Measurements from ENCODE around the gene IL6ST.

The IL6ST gene

GRCh38 chr5:55917402-55918086, 77.2 kb downstream of the IL6ST start:
- no peak for DNase-seq

GRCh38 chr5:55916986-55917385, 77.8 kb downstream of the IL6ST start:
- no peak for DNase-seq

DNA sequence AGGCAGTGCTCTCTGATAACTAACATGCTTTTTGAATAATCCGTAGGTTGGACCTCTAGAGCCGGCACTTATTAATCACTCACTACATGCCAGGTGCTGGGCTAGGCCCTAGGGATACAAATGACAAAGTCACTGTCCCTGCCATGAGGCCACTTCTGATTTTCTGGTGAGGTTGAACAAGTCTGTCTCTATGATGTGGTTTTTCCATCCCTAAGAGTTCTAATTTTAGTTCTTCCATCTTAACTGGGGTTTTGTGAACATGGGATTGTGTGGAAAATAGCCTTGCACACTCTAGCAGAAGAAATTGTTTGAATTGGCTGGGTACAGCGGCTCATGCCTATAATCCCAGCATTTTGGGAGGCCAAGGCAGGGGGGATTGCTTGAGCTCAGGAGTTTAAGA, 79.0 kb downstream of the IL6ST start:
- DNase-seq = no peak

GRCh38 chr5:55914971-55915370, 79.8 kb downstream of the IL6ST start:
- DNase-seq = no peak

DNA sequence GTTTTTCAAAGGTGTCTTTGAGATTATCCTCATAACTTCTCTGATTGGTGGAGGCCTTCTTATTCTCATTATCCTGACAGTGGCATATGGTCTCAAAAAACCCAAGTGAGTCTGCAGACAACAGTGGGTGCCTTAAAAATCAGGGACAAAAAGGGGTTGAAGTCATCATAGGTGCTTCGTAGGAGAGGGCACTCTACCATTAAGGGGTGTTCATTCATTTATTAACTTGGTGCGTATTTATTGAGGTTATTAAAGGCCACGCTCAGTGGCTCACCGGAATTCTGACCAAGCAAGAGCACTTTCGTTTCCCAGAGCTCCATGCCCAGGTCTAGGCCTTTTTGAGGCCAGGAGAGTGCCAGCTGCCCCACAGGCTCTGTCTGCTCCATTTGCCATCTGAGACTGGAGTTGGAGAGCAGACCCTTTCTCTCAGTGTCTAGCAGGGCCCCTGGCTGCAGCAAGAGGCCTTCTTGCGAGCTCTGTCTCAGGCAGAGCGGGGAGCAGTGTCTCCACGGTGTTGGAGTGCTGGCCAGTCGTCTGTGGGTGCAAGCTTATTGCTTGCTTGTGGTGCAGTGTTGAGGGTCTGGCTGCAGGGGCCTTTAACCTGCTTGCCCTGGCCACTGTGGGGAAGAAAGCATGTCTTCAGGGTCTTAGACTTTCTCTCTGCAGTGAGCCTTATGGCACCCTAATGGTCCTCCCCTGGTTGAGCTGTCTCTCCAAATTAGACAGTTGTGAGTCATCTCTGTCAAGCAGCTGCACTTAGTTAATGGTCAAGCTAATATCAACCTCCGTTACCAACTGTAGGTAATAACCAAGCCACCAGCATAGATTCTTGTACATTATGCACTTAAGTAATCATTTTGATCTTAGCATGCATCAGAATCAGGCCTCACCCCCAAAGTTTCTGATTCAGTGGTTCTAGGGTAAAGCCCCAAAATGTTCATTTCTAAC, 81.0 kb downstream of the IL6ST start:
- no peak for DNase-seq

GRCh38 chr5:55911784-55912653, 82.7 kb downstream of the IL6ST start:
- DNase-seq = no peak

DNA sequence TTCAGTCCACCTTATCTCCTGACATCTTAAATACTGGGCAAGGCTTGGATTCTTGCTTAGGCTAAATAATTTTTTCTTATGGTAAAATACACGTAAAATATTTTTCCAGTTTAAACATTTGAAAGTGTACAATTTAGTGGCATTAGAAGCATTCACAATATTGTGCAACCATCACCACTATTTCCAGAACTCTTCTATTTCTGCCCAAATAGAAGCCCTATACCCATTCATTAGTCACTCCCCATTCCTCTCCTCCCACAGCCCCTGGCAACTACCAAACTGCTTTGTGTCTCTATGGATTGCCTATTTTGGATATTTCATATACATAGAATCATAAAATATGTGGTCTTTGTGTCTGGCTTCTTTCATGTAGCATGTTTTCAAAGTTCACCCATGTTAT, 86.0 kb downstream of the IL6ST start:
- DNase-seq = no peak

DNA sequence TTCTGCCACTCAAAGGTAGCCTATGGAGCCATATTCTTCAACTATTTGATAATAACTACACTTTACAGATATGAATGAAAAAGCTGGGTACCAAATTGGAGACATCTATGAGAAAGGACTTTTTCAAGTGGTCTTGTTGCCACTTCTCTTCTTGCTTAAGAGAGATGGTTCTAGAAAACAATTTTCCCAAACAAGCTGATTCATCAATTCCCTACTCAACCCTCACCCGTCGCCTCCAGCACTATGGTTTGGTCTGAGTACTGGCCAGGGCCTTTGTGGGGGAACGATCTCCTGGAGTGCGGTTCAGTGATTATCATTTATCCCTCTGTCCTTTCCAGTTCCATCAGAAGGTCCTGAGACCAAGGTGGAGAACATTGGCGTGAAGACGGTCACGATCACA, 86.8 kb downstream of the IL6ST start:
- no peak for DNase-seq

- no peak for DNase-seq
Observed at GRCh38 chr5:55905251-55905650, 89.5 kb downstream of the IL6ST start.

DNA sequence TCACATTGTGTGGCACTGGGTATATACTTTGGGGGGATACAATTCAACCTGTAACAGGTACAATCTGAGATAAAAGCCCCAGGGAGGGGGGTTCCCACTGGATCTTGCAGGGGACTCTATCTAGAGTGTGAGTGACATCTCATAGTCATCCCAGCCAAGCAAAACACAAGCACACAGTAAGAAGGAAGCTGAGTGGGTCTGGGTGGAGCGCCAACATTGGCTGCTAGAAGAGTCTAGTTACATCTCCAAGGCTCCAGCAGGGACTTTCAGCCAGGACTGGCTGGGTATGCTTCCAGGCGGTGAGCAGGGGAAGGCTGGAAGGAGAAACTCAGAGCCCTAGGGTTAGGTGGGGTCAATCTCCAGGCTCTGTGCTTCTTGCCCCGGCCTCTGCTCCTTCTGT, 90.6 kb downstream of the IL6ST start:
- DNase-seq = no peak

DNA sequence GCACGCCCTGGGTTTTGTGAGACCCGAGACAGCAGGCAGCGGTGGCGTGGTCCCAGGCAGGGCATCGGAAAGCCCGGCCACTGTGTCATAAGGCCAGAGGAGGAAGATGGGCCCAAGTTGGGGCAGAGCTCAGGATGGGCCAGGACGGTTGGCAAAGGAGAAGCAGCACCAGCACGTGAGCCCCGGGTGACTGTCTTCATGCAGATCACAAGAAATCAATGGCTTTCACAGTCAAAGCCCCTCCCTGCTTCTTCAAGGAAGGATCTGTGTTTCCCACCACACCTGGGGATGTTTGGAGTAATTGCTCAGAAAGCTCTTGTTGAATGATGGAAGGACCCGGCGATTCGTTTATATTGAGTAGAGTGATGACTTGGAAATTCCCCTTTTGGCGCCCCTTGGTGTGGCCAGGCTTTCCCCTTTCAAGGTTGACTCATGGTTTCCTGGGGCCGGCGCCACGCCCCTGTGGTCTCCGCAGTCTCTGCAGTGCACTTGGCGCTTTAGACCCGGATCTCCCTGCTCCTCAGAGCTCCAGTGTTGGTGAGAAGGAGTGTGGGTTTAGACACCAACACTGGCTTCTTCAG, 91.6 kb downstream of the IL6ST start:
- no peak for DNase-seq

DNA sequence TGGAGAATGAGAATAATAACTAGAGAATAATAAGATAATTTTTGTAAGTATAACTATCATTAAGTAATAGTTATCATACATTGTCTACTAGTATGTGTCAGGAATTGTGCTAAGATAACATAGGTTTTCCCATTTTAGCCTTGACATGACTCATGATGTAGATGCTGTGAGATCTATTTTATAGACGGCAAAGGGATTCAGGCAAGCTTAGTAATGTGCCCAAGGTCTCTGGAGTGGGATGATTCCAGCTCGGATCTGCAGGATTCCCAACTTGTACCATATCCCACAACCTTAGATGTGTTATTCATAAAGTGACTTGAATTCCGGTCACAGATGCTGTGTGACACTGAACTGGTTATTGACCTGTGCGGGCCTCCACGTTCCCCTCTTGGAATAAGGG, 92.1 kb downstream of the IL6ST start:
- DNase-seq = no peak

- DNase-seq = no peak
Observed at GRCh38 chr5:55900776-55901175, 94.0 kb downstream of the IL6ST start.

DNA sequence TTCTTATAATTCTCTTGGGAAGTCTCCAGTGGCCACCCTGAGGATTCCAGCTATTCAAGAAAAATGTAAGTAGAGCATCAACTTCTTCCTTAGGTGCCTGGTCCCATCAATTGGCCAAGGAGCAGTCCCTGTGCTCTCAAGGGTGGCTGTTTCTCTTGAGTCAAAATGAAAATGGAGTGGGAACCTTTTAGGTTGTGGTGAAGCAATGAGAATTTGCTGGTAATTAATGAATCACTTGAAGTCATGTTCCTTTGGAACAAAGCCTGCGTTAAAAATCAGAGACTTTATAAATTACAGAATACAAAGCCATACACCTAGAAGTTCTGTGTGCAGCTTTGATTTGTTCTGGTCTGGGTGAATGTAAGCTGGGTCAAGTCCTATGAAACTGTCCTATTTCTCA, 94.7 kb downstream of the IL6ST start:
- no peak for DNase-seq

DNA sequence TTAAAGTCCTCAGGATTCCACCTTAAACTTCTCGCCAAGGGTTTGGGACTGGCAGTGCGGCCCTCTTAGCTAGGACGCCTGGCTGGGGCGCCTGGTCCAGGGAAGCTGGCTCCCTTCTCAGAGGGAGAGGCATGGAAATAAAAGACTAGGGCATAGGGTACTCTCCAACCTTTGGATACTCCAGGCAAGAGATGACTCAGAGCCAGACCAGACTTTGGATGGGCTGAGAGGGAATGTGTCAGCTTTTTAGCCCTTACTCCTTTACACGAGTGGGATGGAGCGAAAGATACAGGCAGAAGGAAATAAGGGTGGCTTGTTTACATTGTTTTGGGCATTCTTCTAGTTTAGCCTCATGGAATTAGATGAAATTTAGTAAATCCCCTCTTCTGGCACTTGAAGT, 95.4 kb downstream of the IL6ST start:
- no peak for DNase-seq

GRCh38 chr5:55897905-55898304, 96.9 kb downstream of the IL6ST start:
- DNase-seq = no peak

GRCh38 chr5:55897206-55897894, 97.4 kb downstream of the IL6ST start:
- DNase-seq = no peak

DNA sequence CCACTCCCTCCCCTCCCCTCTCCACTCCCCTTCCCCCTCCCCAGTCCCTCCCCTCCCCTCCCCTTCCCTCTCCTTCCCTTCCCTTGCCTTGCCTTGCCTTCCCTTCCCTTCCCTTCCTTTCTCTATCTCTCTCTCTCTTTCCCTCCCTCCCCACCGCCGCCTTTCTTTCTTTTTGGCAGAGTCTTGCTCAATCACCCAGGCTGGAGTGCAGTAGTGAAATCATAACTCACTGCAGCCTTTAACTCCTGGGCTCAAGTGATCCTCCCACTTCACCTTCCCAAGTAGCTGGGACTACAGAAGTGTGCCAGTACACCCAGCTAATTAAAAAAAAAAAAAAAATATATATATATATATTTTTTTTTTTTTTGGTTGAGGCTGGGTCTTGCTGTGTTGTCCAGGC, 98.1 kb downstream of the IL6ST start:
- no peak for DNase-seq

DNA sequence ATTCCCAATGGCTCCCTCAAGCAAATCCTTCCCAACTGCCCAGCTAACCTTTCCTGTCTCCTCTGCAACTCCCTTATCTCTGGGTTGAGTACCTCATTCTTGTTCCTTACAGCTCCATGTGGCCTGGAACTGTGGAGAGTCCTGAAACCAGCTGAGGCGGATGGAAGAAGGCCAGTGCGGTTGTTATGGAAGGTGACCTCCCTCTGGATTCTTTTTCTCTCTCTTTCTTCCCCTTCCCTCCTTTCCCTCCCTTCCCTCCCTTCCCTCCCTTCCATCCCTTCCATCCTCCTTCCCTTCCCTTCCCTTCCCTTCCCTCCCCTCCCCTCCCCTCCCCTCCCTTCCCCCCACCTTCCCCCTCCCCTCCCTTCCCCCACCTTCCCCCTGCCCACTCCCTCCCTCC, 98.5 kb downstream of the IL6ST start:
- no peak for DNase-seq

- no peak for DNase-seq
Observed at GRCh38 chr5:55895346-55895745, 99.4 kb downstream of the IL6ST start.

GRCh38 chr5:55894135-55894534, 100.6 kb downstream of the IL6ST start:
- DNase-seq = no peak

GRCh38 chr5:55892479-55892878, 102.3 kb downstream of the IL6ST start:
- no peak for DNase-seq

All from NCI-H1105 (cell line).